Central memory CD8-positive, alpha-beta T cell (primary cell): ENCODE data around the gene UBE2E2.
"Not testable (repeated sequence)": the region's sequence is repeated elsewhere in the genome, so short reads cannot be mapped to it uniquely, and the experiment has no call there.

Source experiments
- ATAC-seq: fragments of 150-1000 bp; cut with Tn5 transposase; replicated peaks from 2 replicates; pipeline ENCODE4 v1.10.0; 2022; ENCODE audit warnings: mild to moderate bottlenecking, moderate FRiP score, moderate number of reproducible peaks; ENCODE audit not compliant: poor library complexity, severe bottlenecking; ENCODE audit errors: extremely low read depth
- DNase-seq, 2 donors: peaks; one replicate each; pipeline ENCODE4 v3.0.0; 2021; ENCODE audit warnings: low spot score in 2 of 2
- H3K27ac Mint-ChIP-seq: one replicate; pipeline ENCODE4 v1.8.0; 2022; ENCODE audit warnings: low read depth, mild to moderate bottlenecking, moderate library complexity, mixed read lengths
- H3K27me3 Mint-ChIP-seq: one replicate; pipeline ENCODE4 v1.8.0; 2022; ENCODE audit warnings: mixed read lengths
- H3K36me3 Mint-ChIP-seq: one replicate; pipeline ENCODE4 v1.8.0; 2022; ENCODE audit warnings: mild to moderate bottlenecking, moderate library complexity, mixed read lengths; ENCODE audit not compliant: insufficient read depth
- H3K4me1 Mint-ChIP-seq: one replicate; pipeline ENCODE4 v1.8.0; 2022; ENCODE audit warnings: mixed read lengths
- H3K4me3 Mint-ChIP-seq: one replicate; pipeline ENCODE4 v1.8.0; 2022; ENCODE audit warnings: mild to moderate bottlenecking, moderate library complexity, mixed read lengths
- H3K9me3 Mint-ChIP-seq: one replicate; pipeline ENCODE4 v1.8.0; 2022; ENCODE audit warnings: mixed read lengths

UBE2E2 gene

DNA sequence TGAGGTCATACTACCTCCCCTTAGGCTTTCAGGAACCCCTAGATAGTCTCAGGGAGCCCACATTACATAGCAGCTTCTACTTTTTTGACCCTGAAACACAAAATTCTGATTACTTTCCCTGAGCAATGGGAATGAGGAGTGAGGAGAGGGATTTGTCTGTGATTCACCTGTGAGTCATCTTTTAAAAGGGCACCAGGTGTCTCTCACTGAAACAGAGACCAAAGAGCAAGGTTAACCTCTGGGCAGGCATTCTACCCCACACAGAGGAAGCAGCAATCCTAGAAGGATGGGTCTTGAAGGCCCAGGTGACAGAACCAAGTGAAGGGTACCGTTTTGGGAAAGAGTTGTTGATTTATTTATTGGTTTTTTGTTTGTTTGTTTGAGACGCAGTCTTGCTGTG is 31.1 kb upstream of the UBE2E2 start:
- no peak for ATAC-seq
- no peak overlapping the region for H3K27ac Mint-ChIP-seq
- H3K36me3 Mint-ChIP-seq, result no peaks in the 10 kb centered on the region
- DNase-seq, result no peak
- H3K27me3 Mint-ChIP-seq, result no peaks in the 10 kb centered on the region
- H3K9me3 Mint-ChIP-seq, result peaks cover 13% of the 10 kb centered on the region
- no peak overlapping the region for H3K4me3 Mint-ChIP-seq
- no peaks in the 10 kb centered on the region for H3K4me1 Mint-ChIP-seq

DNA sequence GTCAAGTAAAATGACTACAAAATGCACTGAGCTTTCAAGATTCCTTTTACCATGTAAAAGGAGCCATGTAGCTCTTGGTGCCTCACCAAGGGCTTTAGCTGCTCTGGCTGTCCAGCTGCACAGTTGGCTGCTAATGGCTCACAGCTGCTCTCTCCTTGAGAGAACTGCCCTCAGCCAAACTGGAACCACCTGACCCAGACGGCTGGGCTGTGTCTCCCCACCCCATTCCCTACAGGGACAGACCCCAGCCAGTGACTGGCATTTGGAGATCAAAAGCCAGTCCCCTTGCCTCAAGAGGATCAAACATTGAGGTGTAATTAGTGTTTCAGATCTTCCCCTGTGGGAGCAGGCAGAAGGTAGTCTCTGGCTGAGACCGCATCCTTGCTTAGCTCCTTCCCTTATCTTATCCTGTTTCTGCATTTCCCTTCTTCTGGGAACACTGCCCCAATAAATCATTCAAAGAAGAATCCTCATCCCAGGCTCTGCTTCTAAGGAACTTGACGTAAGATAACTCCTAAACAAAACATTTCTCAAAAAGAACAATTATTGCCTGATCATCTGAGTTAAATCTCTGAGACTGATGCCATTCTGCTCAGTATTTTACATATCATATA is 28.6 kb upstream of the UBE2E2 start:
- H3K36me3 Mint-ChIP-seq, result no peaks in the 10 kb centered on the region
- H3K4me1 Mint-ChIP-seq, result no peaks in the 10 kb centered on the region
- H3K4me3 Mint-ChIP-seq, result no peak overlapping the region
- H3K27me3 Mint-ChIP-seq, result no peaks in the 10 kb centered on the region
- DNase-seq, result no peak
- H3K9me3 Mint-ChIP-seq, result peaks cover 14% of the 10 kb centered on the region
- H3K27ac Mint-ChIP-seq, result no peak overlapping the region
- no peak for ATAC-seq

DNA sequence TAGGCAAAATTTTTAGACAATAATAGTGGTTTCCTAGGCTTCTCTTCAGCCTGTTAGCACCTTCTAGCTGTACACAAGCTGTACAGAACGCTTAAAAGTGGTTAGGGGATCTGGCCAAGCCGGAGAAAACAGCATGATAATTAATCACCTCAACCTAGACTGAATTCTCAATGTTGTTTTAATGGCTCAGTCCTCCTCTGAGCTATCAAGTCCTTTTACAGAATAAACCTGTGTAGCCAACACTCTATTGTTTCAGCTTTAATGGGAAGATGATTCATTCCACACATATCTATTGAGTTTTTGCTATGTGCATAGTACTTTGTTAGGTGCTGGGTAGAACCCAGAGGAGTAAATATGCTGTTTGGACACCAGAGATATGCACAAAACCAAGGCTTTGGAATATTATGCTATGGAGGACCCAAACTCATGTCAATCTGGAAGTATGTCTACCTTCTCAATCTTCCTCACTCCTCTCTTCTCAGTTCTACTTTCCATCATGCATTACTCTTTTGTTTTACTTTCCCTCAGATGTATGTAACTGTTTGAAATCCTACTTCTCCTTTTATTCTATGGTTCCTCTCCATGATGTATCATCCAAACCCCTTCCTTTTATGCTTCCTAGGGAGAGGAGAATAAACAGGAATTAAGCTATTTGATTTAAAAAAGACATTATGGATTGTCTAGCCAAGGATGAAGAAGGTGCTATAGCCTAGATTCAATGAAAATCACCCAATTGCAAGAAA is 27.6 kb upstream of the UBE2E2 start:
- ATAC-seq (no peak), DNase-seq (no peak)
- Mint-ChIP-seq H3K4me3 (no peak overlapping the region), H3K27me3 (no peaks in the 10 kb centered on the region), H3K9me3 (peaks cover 10% of the 10 kb centered on the region), H3K27ac (no peak overlapping the region), H3K36me3 (no peaks in the 10 kb centered on the region), H3K4me1 (no peaks in the 10 kb centered on the region)

DNA sequence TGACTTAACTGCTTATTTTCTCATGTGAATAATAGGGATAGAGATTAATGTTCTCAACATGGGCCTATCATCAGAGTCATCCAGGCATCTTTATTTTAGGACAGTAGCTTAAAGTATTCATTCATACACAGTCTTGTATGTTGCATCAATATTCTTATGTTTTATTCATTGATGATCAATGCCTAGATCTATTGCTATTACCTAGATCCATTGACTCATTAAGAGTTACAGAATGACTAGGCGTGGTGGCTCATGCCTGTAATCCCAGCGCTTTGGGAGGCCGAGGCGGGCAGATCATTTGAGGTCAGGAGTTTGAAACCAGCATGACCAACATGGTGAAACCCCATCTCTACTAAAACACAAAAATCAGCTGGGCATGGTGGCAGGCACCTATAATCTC is 26.3 kb upstream of the UBE2E2 start:
- not testable (repeated sequence) for ATAC-seq

DNA sequence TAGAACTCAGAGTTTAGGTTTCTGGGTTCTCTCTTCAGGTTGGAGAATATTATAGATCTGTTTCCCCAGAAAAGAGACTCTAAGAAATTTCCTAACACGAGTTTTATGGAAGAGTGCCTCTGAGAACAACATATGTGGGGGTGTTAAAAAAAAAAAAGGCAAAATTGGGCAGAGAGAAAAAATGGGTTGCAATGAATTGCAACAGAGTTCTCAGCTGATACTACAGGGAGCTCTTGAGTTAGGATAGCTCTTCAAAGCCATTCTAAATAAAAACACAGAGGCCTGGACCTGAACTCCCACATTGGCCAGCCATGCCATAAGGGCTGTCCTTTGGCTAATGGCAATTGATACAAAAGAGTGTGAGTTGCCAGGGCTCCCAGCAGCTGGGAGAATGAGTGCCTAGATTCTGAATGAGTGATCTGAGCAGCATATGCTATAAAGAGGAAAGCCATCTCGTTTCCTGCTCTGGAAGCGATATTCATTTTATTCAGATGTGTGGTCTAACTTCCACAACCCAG is 20.1 kb upstream of the UBE2E2 start:
- Mint-ChIP-seq H3K4me3 (no peak overlapping the region), H3K27me3 (no peaks in the 10 kb centered on the region), H3K9me3 (no peaks in the 10 kb centered on the region), H3K4me1 (no peaks in the 10 kb centered on the region), H3K36me3 (no peaks in the 10 kb centered on the region), H3K27ac (no peak overlapping the region)
- DNase-seq, result no peak
- ATAC-seq, result no peak

More for the DNA sequence above, 26.3 kb upstream of the UBE2E2 start:
- not testable (repeated sequence) for H3K27me3 Mint-ChIP-seq, H3K4me3 Mint-ChIP-seq, H3K4me1 Mint-ChIP-seq, H3K36me3 Mint-ChIP-seq, DNase-seq, H3K9me3 Mint-ChIP-seq, H3K27ac Mint-ChIP-seq

DNA sequence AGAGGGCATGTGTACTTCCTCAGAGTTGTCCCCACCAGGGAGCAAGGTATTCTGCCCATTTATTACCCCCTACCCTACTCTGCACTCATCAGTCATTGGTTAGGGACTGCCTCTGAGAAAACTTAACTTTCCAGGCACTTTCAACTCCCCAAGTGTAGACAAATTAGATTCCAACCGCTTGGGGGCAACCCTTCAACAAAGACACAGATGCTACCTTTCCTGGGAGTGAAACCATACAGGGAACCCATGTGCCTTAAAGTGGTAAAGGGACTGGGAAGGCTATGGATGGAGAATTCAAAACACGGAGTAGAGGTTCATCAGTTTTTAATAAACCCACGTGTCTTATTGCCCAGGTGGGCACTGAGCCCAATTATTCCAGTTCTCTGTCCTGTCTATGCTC is 19.4 kb upstream of the UBE2E2 start:
- ATAC-seq, result no peak

DNA sequence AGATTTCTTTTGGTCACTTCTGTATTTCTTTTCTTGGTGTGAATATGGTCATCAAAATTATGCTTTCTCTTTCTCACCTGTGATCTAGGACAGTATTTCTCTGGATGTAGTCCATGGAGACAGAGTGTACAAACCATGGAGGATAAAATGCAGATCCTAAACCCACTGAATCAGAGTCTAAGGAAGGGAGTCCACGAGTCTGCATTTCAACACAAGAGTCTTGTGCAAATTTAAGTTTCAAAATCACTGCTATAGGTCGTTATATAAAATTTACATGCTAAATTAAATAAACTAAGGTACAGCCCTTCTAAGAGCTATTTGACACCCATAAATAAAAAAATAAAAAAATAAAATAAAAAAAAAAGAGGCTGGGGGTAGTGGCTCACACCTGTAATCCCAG is 17.3 kb upstream of the UBE2E2 start:
- no peak for ATAC-seq
- H3K27me3 Mint-ChIP-seq, result no peaks in the 10 kb centered on the region

More for the DNA sequence above, 19.4 kb upstream of the UBE2E2 start:
- H3K9me3 Mint-ChIP-seq, result no peaks in the 10 kb centered on the region
- H3K27me3 Mint-ChIP-seq, result no peaks in the 10 kb centered on the region
- no peaks in the 10 kb centered on the region for H3K4me1 Mint-ChIP-seq
- no peak overlapping the region for H3K4me3 Mint-ChIP-seq
- H3K27ac Mint-ChIP-seq, result no peak overlapping the region
- DNase-seq, result no peak
- no peaks in the 10 kb centered on the region for H3K36me3 Mint-ChIP-seq

DNA sequence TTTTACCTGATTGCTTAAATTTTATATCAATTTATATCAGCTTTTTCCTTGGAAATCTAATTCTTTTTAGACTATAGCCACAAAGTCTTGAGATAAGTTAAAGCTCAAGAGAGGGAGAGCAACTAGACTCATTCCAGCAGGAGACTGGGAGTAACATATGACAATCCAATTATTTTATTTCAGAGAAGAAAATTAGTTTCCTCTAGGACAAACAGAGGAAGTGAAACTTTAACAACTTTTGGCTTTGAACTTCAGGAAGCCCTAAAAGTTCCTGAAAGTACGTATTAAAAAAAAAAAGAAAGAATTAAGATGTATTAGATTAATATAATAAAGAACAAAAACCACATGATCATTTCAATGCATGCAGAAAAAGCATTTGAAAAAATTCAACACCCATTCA is 13.9 kb upstream of the UBE2E2 start:
- peaks cover 8% of the 10 kb centered on the region for H3K27me3 Mint-ChIP-seq
- H3K9me3 Mint-ChIP-seq, result no peaks in the 10 kb centered on the region
- no peak overlapping the region for H3K27ac Mint-ChIP-seq
- H3K4me3 Mint-ChIP-seq, result no peak overlapping the region
- no peaks in the 10 kb centered on the region for H3K4me1 Mint-ChIP-seq
- no peaks in the 10 kb centered on the region for H3K36me3 Mint-ChIP-seq
- DNase-seq (no peak), ATAC-seq (no peak)

More for the DNA sequence above, 17.3 kb upstream of the UBE2E2 start:
- H3K4me3 Mint-ChIP-seq, result no peak overlapping the region
- no peaks in the 10 kb centered on the region for H3K4me1 Mint-ChIP-seq
- no peak overlapping the region for H3K27ac Mint-ChIP-seq
- H3K36me3 Mint-ChIP-seq, result no peaks in the 10 kb centered on the region
- H3K9me3 Mint-ChIP-seq, result no peaks in the 10 kb centered on the region
- DNase-seq, result no peak

DNA sequence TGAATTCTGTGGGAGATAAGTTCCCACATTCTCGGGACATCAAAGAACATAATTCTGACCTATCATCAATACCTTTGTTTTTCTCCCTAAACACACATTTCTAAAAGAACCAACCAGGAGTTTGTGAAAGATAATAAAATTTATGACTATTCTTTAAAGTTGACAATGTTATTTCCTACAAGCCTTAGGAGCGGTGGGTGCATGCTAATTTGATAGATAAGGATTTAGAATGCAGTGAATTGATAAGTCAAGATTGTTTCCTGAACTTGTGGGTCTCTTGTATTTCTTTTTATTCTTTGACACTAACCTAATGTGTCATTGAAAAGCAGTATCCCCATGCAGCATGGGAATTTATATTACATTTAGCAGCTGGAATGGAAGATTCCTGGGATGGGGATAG is 10.3 kb upstream of the UBE2E2 start:
- Mint-ChIP-seq H3K27me3 (peaks cover 8% of the 10 kb centered on the region), H3K4me3 (no peak overlapping the region), H3K4me1 (no peaks in the 10 kb centered on the region), H3K9me3 (peaks cover 4% of the 10 kb centered on the region), H3K36me3 (no peaks in the 10 kb centered on the region), H3K27ac (no peak overlapping the region)
- DNase-seq, result no peak
- no peak for ATAC-seq

DNA sequence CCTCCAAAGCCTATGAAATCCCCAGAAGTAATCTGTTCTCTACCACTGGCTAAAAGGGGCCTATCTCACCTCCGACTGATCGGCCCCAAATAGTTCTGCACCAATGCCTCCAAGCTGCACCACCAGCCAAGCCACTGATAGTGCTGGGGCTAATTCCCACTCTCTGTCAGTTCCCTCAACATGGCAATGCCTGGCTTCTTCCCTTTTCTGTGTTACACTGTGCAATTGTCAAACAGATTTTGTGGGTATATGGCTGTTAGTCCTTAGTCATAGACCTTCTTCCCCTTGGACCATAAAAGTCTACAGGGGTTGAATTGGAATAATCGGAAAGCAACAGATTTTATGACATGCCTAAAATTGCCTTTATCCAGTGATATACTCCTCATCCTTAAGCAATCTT is 9.3 kb upstream of the UBE2E2 start:
- H3K36me3 Mint-ChIP-seq, result no peaks in the 10 kb centered on the region
- peaks cover 8% of the 10 kb centered on the region for H3K27me3 Mint-ChIP-seq
- no peak for ATAC-seq
- H3K4me1 Mint-ChIP-seq, result no peaks in the 10 kb centered on the region
- H3K4me3 Mint-ChIP-seq, result no peak overlapping the region
- H3K27ac Mint-ChIP-seq, result no peak overlapping the region
- H3K9me3 Mint-ChIP-seq, result peaks cover 4% of the 10 kb centered on the region
- no peak for DNase-seq

DNA sequence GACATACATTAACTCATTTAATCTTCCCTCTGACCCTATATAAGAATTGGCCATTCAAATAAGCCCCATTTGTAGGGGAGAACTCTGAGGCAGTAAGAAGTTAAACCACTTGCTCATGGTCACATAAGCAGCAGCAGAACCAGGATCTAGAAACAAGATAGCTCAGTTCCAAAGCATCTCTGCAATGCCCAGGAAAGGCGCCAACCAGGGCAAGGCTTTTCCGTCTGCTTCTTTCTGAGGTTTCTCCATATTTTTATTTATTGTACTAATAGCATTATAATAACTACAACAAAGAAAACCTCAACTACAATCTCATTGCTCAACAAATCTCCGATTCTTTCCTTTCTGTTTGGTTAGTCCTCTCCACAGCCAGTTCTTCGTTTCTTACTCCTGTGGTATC is 4.3 kb upstream of the UBE2E2 start:
- H3K9me3 Mint-ChIP-seq, result peaks cover 4% of the 10 kb centered on the region

DNA sequence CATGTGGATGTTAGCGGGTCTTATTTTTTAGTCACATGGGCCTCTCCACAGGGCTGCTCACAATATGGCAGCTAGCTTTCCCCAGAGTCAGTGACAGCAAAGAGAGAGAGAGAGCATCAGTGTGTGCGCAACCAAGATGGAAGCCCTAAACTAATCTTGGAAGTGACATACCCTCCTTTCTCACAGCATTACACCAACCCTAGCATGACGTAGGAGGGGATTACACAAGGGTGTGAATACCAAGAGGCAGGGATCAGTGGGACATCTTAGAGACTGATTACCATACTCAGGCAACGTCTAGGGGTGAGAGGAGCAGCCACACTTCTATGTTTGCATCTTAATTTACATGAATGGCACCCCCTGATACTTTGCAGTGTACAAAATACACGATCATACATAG is 3.5 kb upstream of the UBE2E2 start:
- no peak overlapping the region for H3K27ac Mint-ChIP-seq
- H3K36me3 Mint-ChIP-seq, result peaks cover 2% of the 10 kb centered on the region
- no peak for DNase-seq
- H3K9me3 Mint-ChIP-seq, result peaks cover 4% of the 10 kb centered on the region
- no peak overlapping the region for H3K4me3 Mint-ChIP-seq
- no peak for ATAC-seq
- H3K4me1 Mint-ChIP-seq, result peaks cover 14% of the 10 kb centered on the region
- peaks cover 29% of the 10 kb centered on the region for H3K27me3 Mint-ChIP-seq

More for the DNA sequence above, 4.3 kb upstream of the UBE2E2 start:
- no peak overlapping the region for H3K27ac Mint-ChIP-seq
- no peak for ATAC-seq
- H3K27me3 Mint-ChIP-seq, result peaks cover 20% of the 10 kb centered on the region
- peaks cover 5% of the 10 kb centered on the region for H3K4me1 Mint-ChIP-seq
- DNase-seq, result no peak
- H3K4me3 Mint-ChIP-seq, result no peak overlapping the region
- H3K36me3 Mint-ChIP-seq, result peaks cover 2% of the 10 kb centered on the region

DNA sequence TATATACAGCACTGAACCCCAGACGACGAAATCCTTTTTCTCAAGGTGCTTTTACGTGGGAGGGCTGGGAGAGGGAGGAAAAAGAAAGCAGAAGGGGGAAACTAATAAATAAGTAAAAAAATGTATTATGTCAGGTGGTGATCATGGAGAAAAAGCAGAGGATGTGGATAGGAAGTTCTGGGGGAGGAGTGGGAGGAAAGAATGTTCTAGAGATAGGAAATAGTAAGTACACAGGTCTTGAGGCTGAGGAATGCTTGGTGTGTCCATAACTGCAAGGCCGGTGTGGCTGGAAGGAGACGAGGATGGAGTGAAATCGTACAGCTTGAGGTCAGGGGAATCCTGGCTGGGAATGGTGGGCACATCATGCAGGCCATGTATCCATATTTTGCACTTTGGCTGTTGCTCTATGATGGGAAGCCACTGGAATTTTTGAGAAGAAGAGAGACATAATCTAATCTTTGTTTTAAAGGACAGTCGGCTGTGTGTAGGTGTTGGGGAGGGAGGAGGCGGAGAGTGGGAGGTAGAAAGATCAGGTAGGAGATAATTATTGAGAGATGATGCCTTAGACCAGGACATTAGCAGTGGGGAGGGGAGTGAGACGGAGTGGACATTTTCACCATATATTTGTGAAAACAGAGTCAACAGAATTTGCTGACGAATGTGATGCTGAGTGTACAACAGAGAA is 1.8 kb upstream of the UBE2E2 start:
- Mint-ChIP-seq H3K4me3 (peak overlapping the region; percentile 49), H3K4me1 (peaks cover 14% of the 10 kb centered on the region), H3K36me3 (peaks cover 2% of the 10 kb centered on the region), H3K27ac (no peak overlapping the region), H3K27me3 (peaks cover 35% of the 10 kb centered on the region), H3K9me3 (no peaks in the 10 kb centered on the region)
- no peak for ATAC-seq
- no peak for DNase-seq
